ENCODE measurements around the gene KCNE1. TPM values are rescaled to one million over a fixed set of nuclear protein-coding genes. Genes with fewer than 3 reads are reported as not detected.
"Not testable (repeated sequence)": the region's sequence is repeated elsewhere in the genome, so short reads cannot be mapped to it uniquely, and the experiment has no call there.

Gene KCNE1
- total RNA-seq, 1 experiment from 2014 or later, result 0.13 TPM

DNA sequence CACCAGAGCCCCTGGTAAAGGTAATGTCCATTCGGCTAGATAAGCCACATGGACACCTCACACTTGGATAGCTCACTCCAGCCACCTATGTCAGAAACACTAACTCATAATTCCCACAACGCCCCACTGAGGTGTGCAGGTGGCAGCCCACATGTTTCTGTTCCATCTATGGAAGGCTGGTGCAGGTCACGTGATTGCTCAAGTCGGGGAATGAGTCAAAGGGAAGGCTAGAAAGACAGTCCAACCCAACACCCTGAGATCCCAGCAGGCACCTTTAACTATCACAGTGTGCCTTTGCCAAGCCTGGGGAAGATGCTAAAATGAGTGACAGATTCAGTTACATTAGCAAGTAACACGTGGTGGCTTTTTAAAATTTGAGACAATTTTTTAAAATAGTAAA, 45.3 kb upstream of the KCNE1 start:
- POLR2A ChIA-PET (ENCODE audit: low non-redundant PET), result no interaction called here
- DNase-seq (ENCODE audit: low spot score), result no peak

DNA sequence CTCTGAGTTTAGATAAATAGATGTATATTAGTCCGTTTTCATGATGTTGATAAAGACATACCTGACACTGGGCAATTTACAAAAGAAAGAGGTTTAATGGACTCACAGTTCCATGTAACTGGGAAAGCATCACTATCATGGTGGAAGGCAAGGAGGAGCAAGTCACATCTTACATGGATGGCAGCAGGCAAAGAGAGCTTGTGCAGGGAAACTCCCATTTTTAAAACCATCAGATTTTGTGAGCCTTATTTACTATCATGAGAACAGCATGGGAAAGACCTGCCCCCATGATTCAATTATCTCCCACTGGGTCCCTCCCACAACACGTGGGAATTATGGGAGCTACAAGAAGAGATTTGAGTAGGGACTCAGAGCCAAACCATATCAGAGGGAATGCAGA, 42.7 kb upstream of the KCNE1 start:
- DNase-seq (ENCODE audit: low spot score); H3K27ac ChIP-seq (ENCODE audit: low read depth, low read length, poor library complexity, severe bottlenecking); BruUV-seq (replicated peaks); intact Hi-C loops (cut with micrococcal nuclease; ENCODE audit: unreplicated experiment); H3K4me1 ChIP-seq (ENCODE audit: insufficient read depth, low read length, poor library complexity, severe bottlenecking); H3K4me3 ChIP-seq (ENCODE audit: low read depth, low read length, poor library complexity, severe bottlenecking); CTCF ChIA-PET; H3K27me3 ChIP-seq (replicated peaks; ENCODE audit: insufficient read depth, low read depth, low read length, poor library complexity); H3K9me3 ChIP-seq (ENCODE audit: low read depth, low read length, poor library complexity, severe bottlenecking); POLR2A ChIA-PET (ENCODE audit: low non-redundant PET); H3K36me3 ChIP-seq (ENCODE audit: insufficient read depth, low read length, poor library complexity, severe bottlenecking): not testable (repeated sequence)

More for the DNA sequence above, 45.3 kb upstream of the KCNE1 start:
- no peak overlapping the region for H3K4me3 ChIP-seq (ENCODE audit: low read depth, low read length, poor library complexity, severe bottlenecking)
- H3K4me1 ChIP-seq (ENCODE audit: insufficient read depth, low read length, poor library complexity, severe bottlenecking), result peaks cover 9% of the 10 kb centered on the region
- intact Hi-C loops (cut with micrococcal nuclease; ENCODE audit: unreplicated experiment), result no loop called here
- H3K36me3 ChIP-seq (ENCODE audit: insufficient read depth, low read length, poor library complexity, severe bottlenecking), result no peaks in the 10 kb centered on the region
- H3K9me3 ChIP-seq (ENCODE audit: low read depth, low read length, poor library complexity, severe bottlenecking), result peaks cover 4% of the 10 kb centered on the region
- TF ChIP-seq, protein P1, sequence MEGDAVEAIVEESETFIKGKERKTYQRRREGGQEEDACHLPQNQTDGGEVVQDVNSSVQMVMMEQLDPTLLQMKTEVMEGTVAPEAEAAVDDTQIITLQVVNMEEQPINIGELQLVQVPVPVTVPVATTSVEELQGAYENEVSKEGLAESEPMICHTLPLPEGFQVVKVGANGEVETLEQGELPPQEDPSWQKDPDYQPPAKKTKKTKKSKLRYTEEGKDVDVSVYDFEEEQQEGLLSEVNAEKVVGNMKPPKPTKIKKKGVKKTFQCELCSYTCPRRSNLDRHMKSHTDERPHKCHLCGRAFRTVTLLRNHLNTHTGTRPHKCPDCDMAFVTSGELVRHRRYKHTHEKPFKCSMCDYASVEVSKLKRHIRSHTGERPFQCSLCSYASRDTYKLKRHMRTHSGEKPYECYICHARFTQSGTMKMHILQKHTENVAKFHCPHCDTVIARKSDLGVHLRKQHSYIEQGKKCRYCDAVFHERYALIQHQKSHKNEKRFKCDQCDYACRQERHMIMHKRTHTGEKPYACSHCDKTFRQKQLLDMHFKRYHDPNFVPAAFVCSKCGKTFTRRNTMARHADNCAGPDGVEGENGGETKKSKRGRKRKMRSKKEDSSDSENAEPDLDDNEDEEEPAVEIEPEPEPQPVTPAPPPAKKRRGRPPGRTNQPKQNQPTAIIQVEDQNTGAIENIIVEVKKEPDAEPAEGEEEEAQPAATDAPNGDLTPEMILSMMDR (conservative IDR thresholded peaks at IDR 0.05; ENCODE audit: low read depth, low read length), result no peak
- no peak for TF ChIP-seq EZH2 (IDR thresholded peaks at IDR 0.05; ENCODE audit: borderline replicate concordance, low read depth, low read length, poor library complexity, severe bottlenecking)
- no peak overlapping the region for H3K27ac ChIP-seq (ENCODE audit: low read depth, low read length, poor library complexity, severe bottlenecking)
- CTCF ChIA-PET, result no interaction called here
- BruUV-seq (replicated peaks), result no TSS peak
- no peaks in the 10 kb centered on the region for H3K27me3 ChIP-seq (replicated peaks; ENCODE audit: insufficient read depth, low read depth, low read length, poor library complexity)

DNA sequence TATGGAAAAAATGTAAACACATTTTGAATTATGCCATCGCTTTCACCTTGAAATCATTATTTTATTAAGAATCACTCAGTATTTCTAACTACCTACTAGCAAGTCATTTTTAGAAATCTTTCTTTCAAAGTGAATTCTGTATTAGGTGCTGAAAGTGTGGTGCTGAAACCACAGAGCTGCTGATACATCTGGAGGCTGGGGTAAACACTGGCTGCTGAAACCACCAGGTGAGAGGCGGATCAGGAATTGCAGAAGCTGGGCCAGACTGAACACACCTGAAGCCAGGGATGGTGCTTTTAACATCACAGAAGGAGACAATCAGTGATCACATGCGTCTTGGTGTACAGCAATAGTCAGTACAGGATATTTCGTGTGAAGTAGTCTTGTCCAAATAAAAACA, 42.2 kb upstream of the KCNE1 start:
- H3K4me3 ChIP-seq (ENCODE audit: low read depth, low read length, poor library complexity, severe bottlenecking), result no peak overlapping the region

More for the DNA sequence above, 42.2 kb upstream of the KCNE1 start:
- Histone ChIP-seq H3K36me3 (ENCODE audit: insufficient read depth, low read length, poor library complexity, severe bottlenecking) (no peaks in the 10 kb centered on the region), H3K4me1 (ENCODE audit: insufficient read depth, low read length, poor library complexity, severe bottlenecking) (peaks cover 9% of the 10 kb centered on the region), H3K27ac (ENCODE audit: low read depth, low read length, poor library complexity, severe bottlenecking) (no peak overlapping the region), H3K27me3 (replicated peaks; ENCODE audit: insufficient read depth, low read depth, low read length, poor library complexity) (no peaks in the 10 kb centered on the region), H3K9me3 (ENCODE audit: low read depth, low read length, poor library complexity, severe bottlenecking) (peaks cover 4% of the 10 kb centered on the region)
- CTCF ChIA-PET, result no interaction called here
- BruUV-seq (replicated peaks), result no TSS peak
- TF ChIP-seq, protein P1 (conservative IDR thresholded peaks at IDR 0.05; ENCODE audit: low read depth, low read length), result no peak
- TF ChIP-seq EZH2 (IDR thresholded peaks at IDR 0.05; ENCODE audit: borderline replicate concordance, low read depth, low read length, poor library complexity, severe bottlenecking), result no peak
- POLR2A ChIA-PET (ENCODE audit: low non-redundant PET), result no interaction called here
- intact Hi-C loops (cut with micrococcal nuclease; ENCODE audit: unreplicated experiment), result no loop called here
- DNase-seq (ENCODE audit: low spot score), result no peak
